ENCODE data around the gene GAB4. TPM values are rescaled to one million over a fixed set of nuclear protein-coding genes. Genes with fewer than 3 reads are reported as not detected.
"Not testable (repeated sequence)": the region's sequence is repeated elsewhere in the genome, so short reads cannot be mapped to it uniquely, and the experiment has no call there.

GAB4 gene
- total and polyA plus RNA-seq, 2 experiments from 2014 or later, result not detected

GRCh38 chr22:17043521-17043920, 35.5 kb upstream of the GAB4 start:
- Histone ChIP-seq H3K9me3 (ENCODE audit: low read depth) (no peaks in the 10 kb centered on the region), H3K4me1 (ENCODE audit: low read depth) (no peaks in the 10 kb centered on the region), H3K27me3 (no peaks in the 10 kb centered on the region), H3K27ac (no peak overlapping the region), H3K36me3 (no peaks in the 10 kb centered on the region), H3K4me3 (no peak overlapping the region)
- no peak for DNase-seq (ENCODE audit: low read depth in 1 of 2, low spot score in 1 of 2)
- TF ChIP-seq CTCF (IDR thresholded peaks at IDR 0.05; ENCODE audit: low read depth, low read length), result no peak

DNA sequence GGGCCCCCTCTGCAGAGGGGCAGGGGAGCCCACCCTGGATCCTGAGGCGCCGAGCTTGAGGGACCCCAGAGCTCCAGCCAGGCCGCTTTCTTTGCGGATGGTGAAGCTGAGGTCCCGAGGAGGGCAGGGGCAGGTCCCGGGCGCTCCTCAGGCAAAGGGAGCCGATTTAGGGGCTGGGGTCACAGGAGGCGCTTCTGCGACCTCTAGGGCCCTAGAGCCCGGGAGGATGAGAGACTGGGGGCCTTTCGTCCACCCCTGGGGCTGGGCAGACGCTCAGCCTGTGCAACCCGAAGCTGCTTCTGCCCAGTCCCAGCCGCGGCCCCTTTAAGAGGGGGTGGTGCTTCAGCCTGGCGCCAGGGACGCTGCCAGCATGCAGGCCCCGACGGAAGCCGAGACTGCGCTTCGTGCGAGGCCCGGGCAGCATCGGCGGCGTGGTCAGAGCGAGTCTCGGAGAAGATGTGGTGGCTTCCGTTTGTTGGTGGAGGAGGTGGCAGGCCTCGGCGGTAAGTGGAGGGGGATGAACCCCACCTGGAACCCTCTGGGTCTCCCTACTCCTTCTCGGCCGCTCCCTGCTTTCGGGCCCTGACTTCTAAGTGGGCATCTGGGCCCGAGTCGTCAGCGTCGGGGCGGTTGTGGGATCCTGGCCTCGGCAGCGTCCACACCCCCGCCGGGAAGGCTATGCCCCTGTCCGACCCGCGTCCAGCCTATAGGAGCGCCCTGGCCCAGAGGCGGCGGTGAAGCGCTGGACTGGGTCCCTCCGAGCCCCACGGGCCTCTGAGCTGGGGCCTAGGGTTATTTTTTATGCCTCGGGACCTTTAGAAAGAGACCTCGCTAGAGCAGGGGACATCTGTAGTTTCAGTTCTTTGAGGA, 29.1 kb upstream of the GAB4 start:
- H3K27me3 ChIP-seq; H3K27ac ChIP-seq; H3K4me3 ChIP-seq; H3K4me1 ChIP-seq (ENCODE audit: low read depth); H3K36me3 ChIP-seq; DNase-seq (ENCODE audit: low read depth in 1 of 2, low spot score in 1 of 2); H3K9me3 ChIP-seq (ENCODE audit: low read depth): not testable (repeated sequence)

DNA sequence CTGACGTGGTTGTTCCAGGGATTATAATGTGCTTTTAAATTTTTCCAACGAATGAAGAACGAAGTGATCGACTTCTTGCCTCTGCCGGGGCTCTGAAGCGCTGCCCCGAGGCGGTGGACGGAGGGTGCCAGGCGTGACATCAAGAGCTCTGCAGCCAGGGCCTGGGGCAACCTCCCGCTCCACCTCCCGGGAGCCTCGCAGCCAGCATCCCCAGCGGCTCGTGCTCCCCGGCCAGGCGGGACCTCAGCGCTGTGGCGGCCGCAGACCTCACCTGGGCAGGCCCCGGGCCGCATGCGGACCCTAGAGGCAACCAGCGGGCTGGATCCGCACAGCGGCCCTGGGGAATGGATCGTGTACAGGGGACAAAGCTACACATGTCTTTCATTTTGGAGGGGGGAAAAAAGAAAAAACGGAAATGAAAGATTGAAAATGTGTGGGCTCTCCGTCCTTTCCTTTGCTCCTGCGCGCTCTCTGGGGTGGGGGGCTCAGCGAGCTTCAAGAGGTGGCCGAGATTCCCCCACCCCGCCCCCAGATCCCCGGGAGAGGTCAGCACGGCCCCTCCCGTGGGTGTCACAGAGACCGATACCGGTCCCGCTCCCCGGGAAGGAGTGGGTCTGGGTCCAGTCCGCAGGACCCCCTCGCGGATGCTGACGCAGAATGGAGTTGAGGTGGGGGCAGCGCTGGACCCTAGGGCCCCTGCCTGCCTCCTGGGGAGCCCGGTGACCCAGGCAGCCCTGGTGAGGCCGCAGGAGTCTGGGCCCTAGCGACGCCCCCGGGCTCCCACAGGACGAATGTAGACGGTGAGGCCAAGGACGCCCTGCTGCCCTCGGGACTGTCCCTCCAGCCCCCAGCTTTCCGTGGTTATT, 28.2 kb upstream of the GAB4 start:
- H3K27ac ChIP-seq; H3K9me3 ChIP-seq (ENCODE audit: low read depth): not testable (repeated sequence)

DNA sequence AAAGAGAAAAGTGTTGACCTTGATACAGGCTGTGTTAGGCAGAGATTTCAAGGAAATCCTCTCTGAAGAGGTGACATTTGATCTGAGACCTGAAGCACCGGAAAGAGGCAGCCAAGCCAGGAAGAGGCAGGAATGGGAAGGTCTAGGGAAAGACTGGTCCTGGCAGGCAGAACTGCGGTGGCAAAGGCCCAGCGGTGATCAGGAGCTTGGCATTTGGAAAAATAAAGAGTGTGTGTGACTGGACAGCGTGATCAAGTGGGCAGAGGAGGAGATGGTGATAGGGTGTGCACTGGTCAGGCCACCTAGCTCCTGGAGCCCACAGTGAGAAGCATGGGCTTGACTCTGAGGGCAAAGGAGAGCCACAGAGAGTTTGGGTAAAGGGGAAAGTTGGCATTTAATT, 27.2 kb upstream of the GAB4 start:
- H3K27ac ChIP-seq, result no peak overlapping the region
- no peak for TF ChIP-seq CTCF (IDR thresholded peaks at IDR 0.05; ENCODE audit: low read depth, low read length)
- no peak for DNase-seq (ENCODE audit: low read depth in 1 of 2, low spot score in 1 of 2)
- H3K4me3 ChIP-seq, result no peak overlapping the region
- no peaks in the 10 kb centered on the region for H3K9me3 ChIP-seq (ENCODE audit: low read depth)
- no peaks in the 10 kb centered on the region for H3K36me3 ChIP-seq
- no peaks in the 10 kb centered on the region for H3K27me3 ChIP-seq
- H3K4me1 ChIP-seq (ENCODE audit: low read depth), result no peaks in the 10 kb centered on the region

More for the DNA sequence above, 28.2 kb upstream of the GAB4 start:
- not testable (repeated sequence) for H3K4me3 ChIP-seq; H3K27me3 ChIP-seq; DNase-seq (ENCODE audit: low read depth in 1 of 2, low spot score in 1 of 2); H3K4me1 ChIP-seq (ENCODE audit: low read depth); H3K36me3 ChIP-seq

DNA sequence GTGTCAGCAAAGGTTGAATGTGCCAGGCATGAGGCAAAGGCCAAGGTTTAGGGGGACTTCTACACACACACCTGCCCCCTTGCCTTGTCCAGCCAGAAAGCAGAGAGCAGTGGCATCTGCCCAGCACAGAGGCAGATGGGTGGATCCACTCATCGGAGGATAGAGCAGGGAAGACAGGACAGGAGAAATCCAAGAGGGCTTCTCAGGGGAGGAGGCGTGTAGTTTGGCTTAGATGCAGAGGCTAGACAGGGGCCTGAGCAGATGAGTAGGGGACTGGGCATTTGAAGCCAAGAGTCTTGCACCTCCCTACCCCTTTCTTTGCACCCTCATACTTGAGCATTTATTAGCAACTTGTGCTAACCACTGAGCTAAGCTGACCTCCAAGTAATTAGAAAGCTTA, 26.5 kb upstream of the GAB4 start:
- H3K9me3 ChIP-seq (ENCODE audit: low read depth); H3K36me3 ChIP-seq; H3K4me3 ChIP-seq; H3K27me3 ChIP-seq; H3K27ac ChIP-seq; H3K4me1 ChIP-seq (ENCODE audit: low read depth); DNase-seq (ENCODE audit: low read depth in 1 of 2, low spot score in 1 of 2): not testable (repeated sequence)

DNA sequence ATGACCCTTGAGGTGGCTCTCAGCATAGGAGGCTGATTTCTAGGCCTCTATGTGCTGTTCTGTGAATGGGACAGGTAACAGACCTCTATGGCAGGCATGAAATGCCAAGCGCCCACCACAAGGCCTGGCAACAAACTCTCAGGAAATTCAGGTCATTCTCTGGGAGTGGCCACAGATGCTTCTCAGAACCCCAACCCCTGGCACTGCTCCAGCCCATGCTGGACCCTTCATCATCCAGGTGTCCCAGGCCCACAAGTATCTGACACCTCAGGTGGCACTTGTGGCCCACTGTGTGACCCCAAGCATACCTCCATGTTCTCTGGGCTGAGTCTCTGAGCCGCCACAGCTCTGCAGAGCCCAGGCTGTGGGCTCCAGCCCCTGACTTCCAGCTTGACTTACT, 24.3 kb upstream of the GAB4 start:
- not testable (repeated sequence) for H3K27me3 ChIP-seq; H3K4me1 ChIP-seq (ENCODE audit: low read depth); H3K27ac ChIP-seq; DNase-seq (ENCODE audit: low read depth in 1 of 2, low spot score in 1 of 2); H3K9me3 ChIP-seq (ENCODE audit: low read depth); H3K4me3 ChIP-seq; H3K36me3 ChIP-seq

DNA sequence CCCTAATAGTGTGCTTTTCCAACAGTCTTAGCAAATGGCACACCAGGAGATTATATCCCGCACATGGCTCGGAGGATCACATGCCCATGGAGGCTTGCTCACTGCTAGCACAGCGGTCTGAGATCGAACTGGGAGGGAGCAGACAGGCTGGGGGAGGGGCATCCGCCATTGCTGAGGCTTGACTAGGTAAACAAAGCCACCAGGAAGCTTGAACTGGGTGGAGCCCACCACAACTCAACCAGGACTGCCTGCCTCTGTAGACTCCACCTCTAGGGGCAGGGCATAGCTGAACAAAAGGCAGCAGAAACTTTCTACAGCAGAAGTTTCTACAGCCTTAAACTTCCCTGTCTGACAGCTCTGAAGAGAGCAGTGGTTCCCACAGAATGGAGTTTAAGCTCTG, 16.4 kb upstream of the GAB4 start:
- not testable (repeated sequence) for H3K27ac ChIP-seq; H3K27me3 ChIP-seq; DNase-seq (ENCODE audit: low read depth in 1 of 2, low spot score in 1 of 2); H3K36me3 ChIP-seq; H3K4me1 ChIP-seq (ENCODE audit: low read depth); H3K9me3 ChIP-seq (ENCODE audit: low read depth); H3K4me3 ChIP-seq

GRCh38 chr22:17015552-17015951, 7.5 kb upstream of the GAB4 start:
- H3K4me1 ChIP-seq (ENCODE audit: low read depth); H3K27me3 ChIP-seq; DNase-seq (ENCODE audit: low read depth in 1 of 2, low spot score in 1 of 2): not testable (repeated sequence)

GRCh38 chr22:17014101-17014440, 6.0 kb upstream of the GAB4 start:
- not testable (repeated sequence) for H3K36me3 ChIP-seq; H3K4me1 ChIP-seq (ENCODE audit: low read depth); H3K27me3 ChIP-seq; H3K4me3 ChIP-seq; H3K27ac ChIP-seq; H3K9me3 ChIP-seq (ENCODE audit: low read depth); DNase-seq (ENCODE audit: low read depth in 1 of 2, low spot score in 1 of 2)

More at GRCh38 chr22:17015552-17015951, 7.5 kb upstream of the GAB4 start:
- not testable (repeated sequence) for H3K36me3 ChIP-seq; H3K9me3 ChIP-seq (ENCODE audit: low read depth); H3K27ac ChIP-seq; H3K4me3 ChIP-seq

All from cardiac muscle cell (in vitro differentiated cells and primary cell).